ENCODE measurements around the gene SLC39A11.

DNA sequence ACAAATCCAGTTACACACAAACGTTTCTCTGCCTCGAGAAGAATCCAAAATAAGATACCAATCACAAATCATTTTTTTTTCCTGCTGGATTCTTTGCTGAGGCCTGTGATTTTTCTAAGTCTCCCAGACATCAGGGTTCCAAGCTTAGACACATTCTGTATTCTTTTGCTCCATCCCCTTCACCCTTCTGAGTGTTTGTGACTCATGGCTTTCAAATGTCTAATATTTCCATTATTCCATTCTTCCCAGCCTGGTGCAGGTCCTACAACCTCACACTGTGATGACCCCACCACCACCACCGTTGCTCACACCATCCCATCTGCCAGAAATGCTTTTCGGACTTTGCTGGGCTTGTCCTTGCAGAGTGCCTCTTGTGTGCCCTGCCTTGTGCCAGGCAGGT lies 491.6 kb downstream of the SLC39A11 start:
- TF ChIP-seq, protein P1, sequence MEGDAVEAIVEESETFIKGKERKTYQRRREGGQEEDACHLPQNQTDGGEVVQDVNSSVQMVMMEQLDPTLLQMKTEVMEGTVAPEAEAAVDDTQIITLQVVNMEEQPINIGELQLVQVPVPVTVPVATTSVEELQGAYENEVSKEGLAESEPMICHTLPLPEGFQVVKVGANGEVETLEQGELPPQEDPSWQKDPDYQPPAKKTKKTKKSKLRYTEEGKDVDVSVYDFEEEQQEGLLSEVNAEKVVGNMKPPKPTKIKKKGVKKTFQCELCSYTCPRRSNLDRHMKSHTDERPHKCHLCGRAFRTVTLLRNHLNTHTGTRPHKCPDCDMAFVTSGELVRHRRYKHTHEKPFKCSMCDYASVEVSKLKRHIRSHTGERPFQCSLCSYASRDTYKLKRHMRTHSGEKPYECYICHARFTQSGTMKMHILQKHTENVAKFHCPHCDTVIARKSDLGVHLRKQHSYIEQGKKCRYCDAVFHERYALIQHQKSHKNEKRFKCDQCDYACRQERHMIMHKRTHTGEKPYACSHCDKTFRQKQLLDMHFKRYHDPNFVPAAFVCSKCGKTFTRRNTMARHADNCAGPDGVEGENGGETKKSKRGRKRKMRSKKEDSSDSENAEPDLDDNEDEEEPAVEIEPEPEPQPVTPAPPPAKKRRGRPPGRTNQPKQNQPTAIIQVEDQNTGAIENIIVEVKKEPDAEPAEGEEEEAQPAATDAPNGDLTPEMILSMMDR (IDR thresholded peaks at IDR 0.05), result no peak
- TF ChIP-seq POLR2AphosphoS5 (IDR thresholded peaks at IDR 0.05; ENCODE audit: low read depth, low read length), result no peak
- no peak for TF ChIP-seq TCF7L2 (IDR thresholded peaks at IDR 0.05; ENCODE audit: low read depth, low read length)

Measured in Panc1 (cell line).